ENCODE measurements around the gene TPPP2.

TPPP2 gene

GRCh38 chr14:21066882-21067502 lies 37.0 kb downstream of the TPPP2 start:
- ATAC-seq, result no peak
- no peak for TF ChIP-seq PPARA (CRISPR knock-in tag; IDR thresholded peaks at IDR 0.05; ENCODE audit: borderline replicate concordance)
- no peak for TF ChIP-seq TOX (CRISPR knock-in tag; IDR thresholded peaks at IDR 0.05; ENCODE audit: borderline replicate concordance)
- TF ChIP-seq TCF4 (CRISPR knock-in tag; IDR thresholded peaks at IDR 0.05; ENCODE audit: borderline replicate concordance), result no peak
- TF ChIP-seq PATZ1 (CRISPR knock-in tag; IDR thresholded peaks at IDR 0.05; ENCODE audit: borderline replicate concordance), result no peak
- TF ChIP-seq GLIS3 (CRISPR knock-in tag; IDR thresholded peaks at IDR 0.05), result no peak
- TF ChIP-seq ZNF565 (CRISPR knock-in tag; conservative IDR thresholded peaks at IDR 0.05; ENCODE audit: low read depth), result no peak
- TF ChIP-seq OSR1 (CRISPR knock-in tag; IDR thresholded peaks at IDR 0.05), result no peak

DNA sequence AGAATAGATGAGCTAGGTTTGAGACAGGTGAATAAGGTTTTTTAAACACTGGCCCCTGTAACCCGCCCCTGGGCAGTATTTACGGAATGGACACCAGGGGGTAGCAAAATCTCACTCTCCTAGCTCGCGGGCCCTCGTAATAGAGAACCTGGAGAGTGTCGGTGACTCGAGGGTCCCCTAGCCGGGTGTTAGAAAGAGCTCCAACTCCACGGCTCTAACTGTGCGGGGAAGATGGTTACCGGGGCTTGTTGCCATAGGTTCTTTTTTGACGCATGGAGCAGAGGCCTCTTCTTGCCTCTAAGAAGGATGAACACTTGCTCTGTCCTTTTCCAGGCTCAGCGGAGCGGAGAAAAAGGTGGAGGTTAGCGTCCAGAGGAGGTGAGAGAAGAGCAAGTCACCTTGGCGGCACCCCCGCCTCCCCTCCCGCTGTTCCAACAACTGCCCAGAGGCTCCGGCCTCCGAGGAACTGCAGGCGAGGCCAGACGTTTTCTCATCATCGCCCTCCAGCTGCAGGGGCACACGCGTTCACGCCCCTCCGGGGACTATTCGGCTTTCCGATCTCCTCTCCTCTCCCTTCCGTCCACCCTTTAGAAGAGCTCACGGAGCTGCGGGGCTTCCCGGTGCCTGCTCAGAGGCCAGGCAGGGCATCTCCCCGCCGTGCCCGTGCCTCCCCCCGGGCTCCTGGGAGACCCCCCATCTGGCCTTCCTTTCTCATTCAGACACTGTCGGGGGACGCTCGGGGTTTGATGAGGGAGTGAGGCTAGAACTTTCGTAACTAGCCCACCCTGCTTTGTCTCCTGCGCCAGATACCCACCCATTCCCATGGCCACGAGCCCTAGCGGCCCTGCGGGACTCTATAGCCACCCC lies 38.7 kb downstream of the TPPP2 start:
- peak; percentile 26 for ATAC-seq

More for the DNA sequence above, 38.7 kb downstream of the TPPP2 start:
- TF ChIP-seq CREB5 (CRISPR knock-in tag; IDR thresholded peaks at IDR 0.05; ENCODE audit: low read depth) (no peak), GLIS3 (CRISPR knock-in tag; IDR thresholded peaks at IDR 0.05) (no peak), TOX (CRISPR knock-in tag; IDR thresholded peaks at IDR 0.05; ENCODE audit: borderline replicate concordance) (no peak), SNAI2 (CRISPR knock-in tag; IDR thresholded peaks at IDR 0.05) (no peak), OSR1 (CRISPR knock-in tag; IDR thresholded peaks at IDR 0.05) (no peak), ZC3H10 (CRISPR knock-in tag; IDR thresholded peaks at IDR 0.05) (no peak), PATZ1 (CRISPR knock-in tag; IDR thresholded peaks at IDR 0.05; ENCODE audit: borderline replicate concordance) (no peak), ZNF8 (CRISPR knock-in tag; IDR thresholded peaks at IDR 0.05) (no peak), ESRRG (CRISPR knock-in tag; IDR thresholded peaks at IDR 0.05) (no peak), ZNF565 (CRISPR knock-in tag; conservative IDR thresholded peaks at IDR 0.05; ENCODE audit: low read depth) (no peak), ISL1 (CRISPR knock-in tag; IDR thresholded peaks at IDR 0.05) (no peak), ZNF70 (CRISPR knock-in tag; IDR thresholded peaks at IDR 0.05) (no peak), ZFP3 (CRISPR knock-in tag; IDR thresholded peaks at IDR 0.05) (no peak), ARNTL (CRISPR knock-in tag; IDR thresholded peaks at IDR 0.05; ENCODE audit: borderline replicate concordance, low read depth) (no peak), ZFP30 (CRISPR knock-in tag; IDR thresholded peaks at IDR 0.05) (no peak)
- TF ChIP-seq, protein P1, sequence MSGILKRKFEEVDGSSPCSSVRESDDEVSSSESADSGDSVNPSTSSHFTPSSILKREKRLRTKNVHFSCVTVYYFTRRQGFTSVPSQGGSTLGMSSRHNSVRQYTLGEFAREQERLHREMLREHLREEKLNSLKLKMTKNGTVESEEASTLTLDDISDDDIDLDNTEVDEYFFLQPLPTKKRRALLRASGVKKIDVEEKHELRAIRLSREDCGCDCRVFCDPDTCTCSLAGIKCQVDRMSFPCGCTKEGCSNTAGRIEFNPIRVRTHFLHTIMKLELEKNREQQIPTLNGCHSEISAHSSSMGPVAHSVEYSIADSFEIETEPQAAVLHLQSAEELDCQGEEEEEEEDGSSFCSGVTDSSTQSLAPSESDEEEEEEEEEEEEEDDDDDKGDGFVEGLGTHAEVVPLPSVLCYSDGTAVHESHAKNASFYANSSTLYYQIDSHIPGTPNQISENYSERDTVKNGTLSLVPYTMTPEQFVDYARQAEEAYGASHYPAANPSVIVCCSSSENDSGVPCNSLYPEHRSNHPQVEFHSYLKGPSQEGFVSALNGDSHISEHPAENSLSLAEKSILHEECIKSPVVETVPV (CRISPR knock-in tag; IDR thresholded peaks at IDR 0.05), result no peak
- TF ChIP-seq, protein P2, sequence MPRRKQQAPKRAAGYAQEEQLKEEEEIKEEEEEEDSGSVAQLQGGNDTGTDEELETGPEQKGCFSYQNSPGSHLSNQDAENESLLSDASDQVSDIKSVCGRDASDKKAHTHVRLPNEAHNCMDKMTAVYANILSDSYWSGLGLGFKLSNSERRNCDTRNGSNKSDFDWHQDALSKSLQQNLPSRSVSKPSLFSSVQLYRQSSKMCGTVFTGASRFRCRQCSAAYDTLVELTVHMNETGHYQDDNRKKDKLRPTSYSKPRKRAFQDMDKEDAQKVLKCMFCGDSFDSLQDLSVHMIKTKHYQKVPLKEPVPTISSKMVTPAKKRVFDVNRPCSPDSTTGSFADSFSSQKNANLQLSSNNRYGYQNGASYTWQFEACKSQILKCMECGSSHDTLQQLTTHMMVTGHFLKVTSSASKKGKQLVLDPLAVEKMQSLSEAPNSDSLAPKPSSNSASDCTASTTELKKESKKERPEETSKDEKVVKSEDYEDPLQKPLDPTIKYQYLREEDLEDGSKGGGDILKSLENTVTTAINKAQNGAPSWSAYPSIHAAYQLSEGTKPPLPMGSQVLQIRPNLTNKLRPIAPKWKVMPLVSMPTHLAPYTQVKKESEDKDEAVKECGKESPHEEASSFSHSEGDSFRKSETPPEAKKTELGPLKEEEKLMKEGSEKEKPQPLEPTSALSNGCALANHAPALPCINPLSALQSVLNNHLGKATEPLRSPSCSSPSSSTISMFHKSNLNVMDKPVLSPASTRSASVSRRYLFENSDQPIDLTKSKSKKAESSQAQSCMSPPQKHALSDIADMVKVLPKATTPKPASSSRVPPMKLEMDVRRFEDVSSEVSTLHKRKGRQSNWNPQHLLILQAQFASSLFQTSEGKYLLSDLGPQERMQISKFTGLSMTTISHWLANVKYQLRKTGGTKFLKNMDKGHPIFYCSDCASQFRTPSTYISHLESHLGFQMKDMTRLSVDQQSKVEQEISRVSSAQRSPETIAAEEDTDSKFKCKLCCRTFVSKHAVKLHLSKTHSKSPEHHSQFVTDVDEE (CRISPR knock-in tag; IDR thresholded peaks at IDR 0.05), result no peak
- TF ChIP-seq, protein P3, sequence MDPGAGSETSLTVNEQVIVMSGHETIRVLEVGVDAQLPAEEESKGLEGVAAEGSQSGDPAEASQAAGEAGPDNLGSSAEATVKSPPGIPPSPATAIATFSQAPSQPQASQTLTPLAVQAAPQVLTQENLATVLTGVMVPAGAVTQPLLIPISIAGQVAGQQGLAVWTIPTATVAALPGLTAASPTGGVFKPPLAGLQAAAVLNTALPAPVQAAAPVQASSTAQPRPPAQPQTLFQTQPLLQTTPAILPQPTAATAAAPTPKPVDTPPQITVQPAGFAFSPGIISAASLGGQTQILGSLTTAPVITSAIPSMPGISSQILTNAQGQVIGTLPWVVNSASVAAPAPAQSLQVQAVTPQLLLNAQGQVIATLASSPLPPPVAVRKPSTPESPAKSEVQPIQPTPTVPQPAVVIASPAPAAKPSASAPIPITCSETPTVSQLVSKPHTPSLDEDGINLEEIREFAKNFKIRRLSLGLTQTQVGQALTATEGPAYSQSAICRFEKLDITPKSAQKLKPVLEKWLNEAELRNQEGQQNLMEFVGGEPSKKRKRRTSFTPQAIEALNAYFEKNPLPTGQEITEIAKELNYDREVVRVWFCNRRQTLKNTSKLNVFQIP (CRISPR knock-in tag; IDR thresholded peaks at IDR 0.05; ENCODE audit: borderline replicate concordance, low read depth), result no peak

Measured in SK-N-SH treated with all-trans-retinoic acid at 6 μM for 48 hours (cell line).